MG63 (cell line): Measurements from ENCODE around the gene RPS28. TPM values are rescaled to one million over a fixed set of nuclear protein-coding genes. Genes with fewer than 3 reads are reported as not detected.
"Not testable (repeated sequence)": the region's sequence is repeated elsewhere in the genome, so short reads cannot be mapped to it uniquely, and the experiment has no call there.

ENCODE experiments used
- DNase-seq: peaks from one replicate; pipeline ENCODE4 v3.0.0-alpha.2; 2020
- H3K27me3 ChIP-seq: fragments of 250-450 bp; sonication (Bioruptor Pico); 2 replicates; pipeline ENCODE4 v1.5.1; 2020; ENCODE audit warnings: mild to moderate bottlenecking, moderate library complexity
- H3K36me3 ChIP-seq: fragments of 250-450 bp; sonication (Bioruptor Pico); 2 replicates; pipeline ENCODE4 v1.5.1; 2020; ENCODE audit warnings: mild to moderate bottlenecking, moderate library complexity
- H3K4me3 ChIP-seq: fragments of 250-450 bp; sonication (Bioruptor Pico); 2 replicates; pipeline ENCODE4 v1.5.1; 2020; ENCODE audit warnings: mild to moderate bottlenecking, moderate library complexity
- H3K9me3 ChIP-seq: fragments of 250-450 bp; sonication (Bioruptor Pico); 2 replicates; pipeline ENCODE4 v1.5.1; 2020; ENCODE audit warnings: mild to moderate bottlenecking, moderate library complexity
- total RNA-seq: library from RNA; depleted of rRNA; stranded (reverse); fragments of >200 nt; shearing (Covaris generic); gene quantifications from 2 replicates; pipeline ENCODE4 v1.2.3, GENCODE V29; 2014; ENCODE audit warnings: low replicate concordance

The RPS28 gene
- total RNA-seq, 1 experiment from 2014 or later, result 1,599 TPM

- H3K27me3 ChIP-seq, H3K9me3 ChIP-seq, DNase-seq, H3K4me3 ChIP-seq: not testable (repeated sequence)
- peaks cover 76% of the 10 kb centered on the region for H3K36me3 ChIP-seq
Observed at GRCh38 chr19:8314981-8315640, 6.2 kb upstream of the RPS28 start.

DNA sequence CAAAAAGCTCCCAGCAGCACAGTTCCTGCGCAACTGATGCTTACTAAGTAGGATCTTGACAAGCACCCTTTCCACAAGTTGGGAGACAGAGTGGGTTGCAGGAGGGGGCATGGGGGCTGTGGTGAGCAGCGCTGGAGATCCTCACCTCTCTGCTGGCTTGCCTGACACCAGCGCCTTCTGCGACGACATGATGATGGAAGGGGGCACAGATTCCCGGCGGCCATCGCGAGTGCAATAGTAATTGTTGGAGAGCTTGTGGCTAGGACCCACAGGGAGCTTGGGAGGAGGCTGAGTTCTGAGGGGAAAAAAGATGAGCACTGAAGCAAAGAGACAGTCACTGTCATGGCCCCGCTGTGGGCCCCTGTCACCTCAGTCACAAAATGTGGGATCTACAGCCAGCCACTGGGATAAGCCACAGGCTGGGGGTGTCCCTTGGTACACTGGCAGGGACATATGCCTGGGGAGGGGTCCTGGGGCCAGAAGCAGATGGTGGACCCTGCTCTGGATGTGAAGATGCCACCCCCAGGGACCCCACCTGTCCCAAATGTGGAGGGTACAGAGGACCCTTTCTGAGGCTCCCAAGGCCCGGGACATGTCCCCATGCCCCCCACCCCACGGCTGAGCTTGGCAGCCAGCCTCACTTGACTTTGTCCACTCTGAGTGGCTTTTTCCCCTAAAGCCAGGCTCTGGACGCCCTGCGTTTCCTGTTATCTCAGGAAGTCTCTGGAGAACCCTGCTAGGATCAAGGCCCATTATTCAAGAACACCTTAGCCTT lies 4.8 kb upstream of the RPS28 start:
- Histone ChIP-seq H3K4me3 (no peak overlapping the region), H3K27me3 (no peaks in the 10 kb centered on the region), H3K9me3 (no peaks in the 10 kb centered on the region), H3K36me3 (peaks cover 65% of the 10 kb centered on the region)
- DNase-seq, result no peak

DNA sequence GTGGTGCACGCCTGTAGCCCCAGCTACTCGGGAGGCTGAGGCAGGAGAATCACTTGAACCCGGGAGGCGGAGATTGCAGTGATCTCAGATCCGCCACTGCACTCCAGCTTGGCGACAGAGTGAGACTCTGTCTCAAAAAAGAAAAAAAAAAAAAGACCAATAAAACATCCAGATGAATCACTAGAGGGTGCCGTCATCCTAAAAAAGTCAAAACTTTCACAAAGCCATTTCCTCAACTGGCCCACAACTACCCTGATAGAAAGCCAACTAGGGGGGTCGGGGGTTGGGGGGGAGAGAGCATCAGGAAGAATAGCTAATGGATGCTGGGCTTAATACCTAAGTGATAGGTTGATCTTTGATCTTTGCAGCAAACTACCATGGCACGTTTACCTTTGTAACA lies 2.5 kb upstream of the RPS28 start:
- not testable (repeated sequence) for H3K27me3 ChIP-seq
- peaks cover 67% of the 10 kb centered on the region for H3K36me3 ChIP-seq

DNA sequence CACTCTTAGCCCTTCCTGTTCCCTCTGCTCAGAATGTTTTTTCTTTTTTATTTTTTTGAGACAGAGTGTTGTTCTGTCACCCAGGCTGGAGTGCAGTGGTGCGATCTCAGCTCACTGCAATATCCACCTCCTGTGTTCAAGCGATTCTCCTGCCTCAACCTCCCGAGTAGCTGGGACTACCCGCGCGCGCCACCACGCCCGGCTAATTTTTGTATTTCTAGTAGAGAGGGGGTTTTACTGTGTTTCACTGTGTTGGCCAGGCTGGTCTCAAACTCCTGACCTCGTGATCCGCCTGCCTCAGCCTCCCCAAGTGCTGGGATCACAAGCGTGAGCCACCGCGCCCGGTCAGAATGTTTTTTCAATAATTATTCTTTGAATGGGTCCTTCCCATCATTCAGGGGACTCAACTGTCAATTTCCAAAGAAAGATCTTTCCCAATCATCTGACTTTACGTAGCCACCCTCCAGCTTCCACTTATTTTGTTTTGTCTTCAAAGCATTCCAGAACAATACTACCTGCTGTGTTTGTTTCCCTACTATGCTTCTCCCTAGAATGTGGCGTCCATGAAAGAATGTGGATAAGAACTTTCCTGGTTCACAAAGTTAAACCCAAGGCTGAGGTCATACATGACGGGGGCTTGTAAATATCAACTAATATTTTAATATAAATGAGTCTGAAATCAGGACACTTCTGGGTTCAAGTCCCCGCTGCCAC lies 1.3 kb upstream of the RPS28 start:
- Histone ChIP-seq H3K9me3 (no peaks in the 10 kb centered on the region), H3K4me3 (peak overlapping the region; percentile 93), H3K27me3 (no peaks in the 10 kb centered on the region), H3K36me3 (peaks cover 64% of the 10 kb centered on the region)
- DNase-seq, result no peak

More for the DNA sequence above, 2.5 kb upstream of the RPS28 start:
- not testable (repeated sequence) for DNase-seq, H3K4me3 ChIP-seq, H3K9me3 ChIP-seq

GRCh38 chr19:8320564-8321066 lies 681 bp upstream of the RPS28 start:
- H3K4me3 ChIP-seq, result peak overlapping the region; percentile 93
- peaks cover 57% of the 10 kb centered on the region for H3K36me3 ChIP-seq
- H3K9me3 ChIP-seq, result no peaks in the 10 kb centered on the region
- DNase-seq, result no peak
- no peaks in the 10 kb centered on the region for H3K27me3 ChIP-seq

- DNase-seq, result no peak
Observed at GRCh38 chr19:8321986-8322637, 816 bp downstream of the RPS28 start.

GRCh38 chr19:8322638-8322997 lies 1.3 kb downstream of the RPS28 start:
- H3K36me3 ChIP-seq, result peaks cover 43% of the 10 kb centered on the region
- no peaks in the 10 kb centered on the region for H3K27me3 ChIP-seq
- DNase-seq, result no peak
- H3K9me3 ChIP-seq, result 0 out of 2 replicates have a peak, but pooled peaks cover 5% of the 10 kb centered on the region
- H3K4me3 ChIP-seq, result peak overlapping the region; percentile 93

More at GRCh38 chr19:8321986-8322637, 816 bp downstream of the RPS28 start:
- peak overlapping the region; percentile 93 for H3K4me3 ChIP-seq
- H3K36me3 ChIP-seq, result peaks cover 45% of the 10 kb centered on the region
- H3K9me3 ChIP-seq, result 0 out of 2 replicates have a peak, but pooled peaks cover 5% of the 10 kb centered on the region
- H3K27me3 ChIP-seq, result no peaks in the 10 kb centered on the region

GRCh38 chr19:8323781-8324185 lies 2.5 kb downstream of the RPS28 start:
- Histone ChIP-seq H3K36me3 (peaks cover 37% of the 10 kb centered on the region), H3K27me3 (no peaks in the 10 kb centered on the region), H3K4me3 (0 out of 2 replicates have a peak overlapping the region, but pooled peaks have one; percentile 93), H3K9me3 (0 out of 2 replicates have a peak, but pooled peaks cover 5% of the 10 kb centered on the region)
- no peak for DNase-seq

GRCh38 chr19:8324186-8325050 lies 3.1 kb downstream of the RPS28 start:
- Histone ChIP-seq H3K27me3 (no peaks in the 10 kb centered on the region), H3K4me3 (no peak overlapping the region), H3K36me3 (peaks cover 34% of the 10 kb centered on the region), H3K9me3 (0 out of 2 replicates have a peak, but pooled peaks cover 5% of the 10 kb centered on the region)
- peak; percentile 56 for DNase-seq

- peak; percentile 56 for DNase-seq
- Histone ChIP-seq H3K9me3 (0 out of 2 replicates have a peak, but pooled peaks cover 5% of the 10 kb centered on the region), H3K36me3 (peaks cover 34% of the 10 kb centered on the region), H3K4me3 (no peak overlapping the region), H3K27me3 (no peaks in the 10 kb centered on the region)
Observed at GRCh38 chr19:8325454-8325853, 4.2 kb downstream of the RPS28 start.

GRCh38 chr19:8329996-8330395 lies 8.7 kb downstream of the RPS28 start:
- no peaks in the 10 kb centered on the region for H3K36me3 ChIP-seq
- 0 out of 2 replicates have a peak, but pooled peaks cover 5% of the 10 kb centered on the region for H3K9me3 ChIP-seq
- DNase-seq, result no peak
- no peak overlapping the region for H3K4me3 ChIP-seq
- H3K27me3 ChIP-seq, result peaks cover 19% of the 10 kb centered on the region

GRCh38 chr19:8331263-8331845 lies 10.1 kb downstream of the RPS28 start:
- no peak for DNase-seq

DNA sequence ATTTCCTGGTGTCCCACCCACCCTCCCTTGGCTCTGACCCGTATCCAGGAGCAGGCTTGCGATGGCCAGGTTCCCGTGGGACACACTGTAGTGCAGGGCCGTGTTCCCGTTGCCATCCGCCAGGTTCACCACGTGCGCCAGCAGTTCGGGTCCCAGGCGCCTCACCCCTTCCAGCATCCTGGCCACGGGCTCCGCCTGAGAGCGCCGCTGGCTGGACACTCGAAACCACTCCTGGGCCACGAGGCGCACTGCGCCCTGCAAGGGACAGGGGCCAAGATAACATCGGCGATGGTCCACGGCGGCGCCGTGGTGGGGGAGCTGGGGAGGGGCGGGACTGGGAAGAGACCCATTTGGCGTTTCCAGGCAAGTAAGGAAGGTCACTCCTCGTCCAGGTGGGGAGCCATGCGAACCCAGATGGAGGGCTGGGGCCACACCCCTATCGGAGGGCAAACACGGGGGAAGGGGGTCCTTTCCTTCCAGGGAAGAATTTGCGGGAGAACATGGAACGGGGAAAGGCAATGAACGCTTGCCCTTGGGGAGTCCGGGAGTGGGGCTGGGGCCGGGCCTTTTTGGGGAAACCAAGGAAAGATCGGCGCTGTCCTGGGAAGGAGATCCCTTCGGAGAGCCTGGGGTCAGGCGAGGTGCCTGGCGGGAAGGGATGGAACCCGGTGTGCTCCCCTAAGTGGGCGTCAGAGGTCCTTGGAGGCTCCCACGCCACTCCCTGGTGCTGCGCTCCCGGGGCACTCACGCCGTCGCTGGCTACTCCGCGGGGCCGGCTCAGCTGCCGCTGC lies 11.9 kb downstream of the RPS28 start:
- Histone ChIP-seq H3K27me3 (peaks cover 27% of the 10 kb centered on the region), H3K4me3 (no peak overlapping the region), H3K9me3 (no peaks in the 10 kb centered on the region), H3K36me3 (no peaks in the 10 kb centered on the region)
- DNase-seq, result no peak

More at GRCh38 chr19:8331263-8331845, 10.1 kb downstream of the RPS28 start:
- Histone ChIP-seq H3K4me3 (no peak overlapping the region), H3K9me3 (0 out of 2 replicates have a peak, but pooled peaks cover 3% of the 10 kb centered on the region), H3K36me3 (no peaks in the 10 kb centered on the region), H3K27me3 (peaks cover 26% of the 10 kb centered on the region)

DNA sequence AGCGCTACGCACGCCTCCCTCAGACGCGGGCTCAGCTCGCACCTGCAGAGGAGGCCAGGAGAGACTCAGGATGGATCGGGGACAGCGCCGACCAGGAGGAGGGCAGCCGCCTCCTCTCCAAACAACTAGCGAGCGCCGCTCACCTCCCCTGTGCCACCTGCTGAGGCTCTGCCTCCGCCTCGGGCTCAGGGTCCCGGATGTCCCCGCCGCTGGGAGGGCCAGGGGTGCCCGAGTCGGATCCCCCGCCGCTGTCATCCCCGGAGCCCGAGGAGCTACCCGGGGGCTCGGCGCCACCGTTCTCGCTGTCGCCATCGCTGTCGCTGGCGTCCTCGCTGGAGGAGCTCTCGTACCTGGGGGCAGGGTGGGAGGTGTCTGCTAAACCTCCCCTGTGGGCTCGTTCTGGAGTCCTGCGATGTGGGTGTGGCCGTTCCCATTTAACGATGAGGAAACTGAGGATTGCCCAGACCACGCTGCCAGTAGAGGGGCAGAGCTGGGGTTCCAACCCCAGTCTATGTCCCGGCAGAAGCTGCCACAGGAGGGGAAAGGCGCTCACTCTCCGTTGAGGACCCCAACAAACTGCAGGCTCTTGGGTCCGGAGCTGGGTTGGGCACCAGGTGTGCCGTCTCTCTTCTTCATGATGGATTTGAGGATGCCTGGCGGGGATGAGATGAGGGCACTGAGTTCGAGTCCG lies 12.6 kb downstream of the RPS28 start:
- H3K36me3 ChIP-seq, result no peaks in the 10 kb centered on the region
- H3K9me3 ChIP-seq, result no peaks in the 10 kb centered on the region
- no peak overlapping the region for H3K4me3 ChIP-seq
- DNase-seq, result no peak
- H3K27me3 ChIP-seq, result peaks cover 29% of the 10 kb centered on the region
